HG02798 (cell line): ENCODE data around the gene SCAF8.
A peak's percentile ranks its signal among the peaks of the same experiment; 100 is the strongest.
"Not testable (repeated sequence)": the region's sequence is repeated elsewhere in the genome, so short reads cannot be mapped to it uniquely, and the experiment has no call there.

Source experiments
- ATAC-seq: cut with Tn5 transposase; IDR thresholded peaks from one replicate; pipeline ENCODE4 v1.9.1; 2021; ENCODE audit warnings: mild to moderate bottlenecking; ENCODE audit not compliant: unreplicated experiment, poor library complexity

SCAF8 gene, protein sequence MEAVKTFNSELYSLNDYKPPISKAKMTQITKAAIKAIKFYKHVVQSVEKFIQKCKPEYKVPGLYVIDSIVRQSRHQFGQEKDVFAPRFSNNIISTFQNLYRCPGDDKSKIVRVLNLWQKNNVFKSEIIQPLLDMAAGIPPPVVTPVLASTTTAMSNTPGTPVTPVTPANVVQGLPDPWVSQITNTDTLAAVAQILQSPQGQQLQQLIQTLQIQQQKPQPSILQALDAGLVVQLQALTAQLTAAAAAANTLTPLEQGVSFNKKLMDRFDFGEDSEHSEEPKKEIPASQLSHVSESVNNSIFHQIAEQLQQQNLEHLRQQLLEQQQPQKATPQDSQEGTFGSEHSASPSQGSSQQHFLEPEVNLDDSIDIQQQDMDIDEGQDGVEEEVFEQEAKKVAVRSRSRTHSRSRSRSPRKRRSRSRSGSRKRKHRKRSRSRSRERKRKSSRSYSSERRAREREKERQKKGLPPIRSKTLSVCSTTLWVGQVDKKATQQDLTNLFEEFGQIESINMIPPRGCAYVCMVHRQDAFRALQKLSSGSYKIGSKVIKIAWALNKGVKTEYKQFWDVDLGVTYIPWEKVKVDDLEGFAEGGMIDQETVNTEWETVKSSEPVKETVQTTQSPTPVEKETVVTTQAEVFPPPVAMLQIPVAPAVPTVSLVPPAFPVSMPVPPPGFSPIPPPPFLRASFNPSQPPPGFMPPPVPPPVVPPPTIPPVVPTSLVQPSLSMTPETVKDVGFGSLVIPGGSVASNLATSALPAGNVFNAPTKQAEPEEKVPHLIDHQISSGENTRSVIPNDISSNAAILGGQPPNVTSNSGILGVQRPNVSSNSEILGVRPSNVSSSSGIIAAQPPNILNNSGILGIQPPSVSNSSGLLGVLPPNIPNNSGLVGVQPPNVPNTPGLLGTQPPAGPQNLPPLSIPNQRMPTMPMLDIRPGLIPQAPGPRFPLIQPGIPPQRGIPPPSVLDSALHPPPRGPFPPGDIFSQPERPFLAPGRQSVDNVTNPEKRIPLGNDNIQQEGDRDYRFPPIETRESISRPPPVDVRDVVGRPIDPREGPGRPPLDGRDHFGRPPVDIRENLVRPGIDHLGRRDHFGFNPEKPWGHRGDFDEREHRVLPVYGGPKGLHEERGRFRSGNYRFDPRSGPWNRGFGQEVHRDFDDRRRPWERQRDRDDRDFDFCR (N-terminal part only)

DNA sequence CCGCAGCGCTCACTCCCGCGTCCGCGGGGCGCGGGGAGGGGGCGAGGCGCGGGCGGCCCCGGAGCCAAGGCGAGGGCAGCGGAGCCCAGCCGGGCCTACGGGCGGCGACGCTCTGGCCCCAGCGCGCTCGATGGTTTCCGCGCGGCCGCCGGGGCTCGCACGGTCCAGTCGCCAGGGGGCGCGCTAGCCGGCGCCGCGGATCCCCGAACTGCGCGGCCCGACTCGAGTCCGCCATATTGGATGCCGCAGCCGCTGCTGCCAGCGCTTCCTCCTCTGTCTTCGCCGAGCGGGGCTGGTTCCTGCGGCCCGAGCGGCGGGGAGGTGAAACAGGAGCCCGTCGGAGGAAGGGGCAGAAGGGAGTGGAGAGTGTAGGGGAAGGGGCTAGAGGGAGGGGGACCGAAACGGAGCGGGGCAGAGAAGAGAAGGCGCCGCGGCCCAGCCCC is at the start of gene SCAF8:
Gene SCAF8 (plus strand): TSS at position 234 of the 443 bp plus-strand sequence. CDS start 485 bp downstream, outside the sequence.
- peak; percentile 85 for ATAC-seq

DNA sequence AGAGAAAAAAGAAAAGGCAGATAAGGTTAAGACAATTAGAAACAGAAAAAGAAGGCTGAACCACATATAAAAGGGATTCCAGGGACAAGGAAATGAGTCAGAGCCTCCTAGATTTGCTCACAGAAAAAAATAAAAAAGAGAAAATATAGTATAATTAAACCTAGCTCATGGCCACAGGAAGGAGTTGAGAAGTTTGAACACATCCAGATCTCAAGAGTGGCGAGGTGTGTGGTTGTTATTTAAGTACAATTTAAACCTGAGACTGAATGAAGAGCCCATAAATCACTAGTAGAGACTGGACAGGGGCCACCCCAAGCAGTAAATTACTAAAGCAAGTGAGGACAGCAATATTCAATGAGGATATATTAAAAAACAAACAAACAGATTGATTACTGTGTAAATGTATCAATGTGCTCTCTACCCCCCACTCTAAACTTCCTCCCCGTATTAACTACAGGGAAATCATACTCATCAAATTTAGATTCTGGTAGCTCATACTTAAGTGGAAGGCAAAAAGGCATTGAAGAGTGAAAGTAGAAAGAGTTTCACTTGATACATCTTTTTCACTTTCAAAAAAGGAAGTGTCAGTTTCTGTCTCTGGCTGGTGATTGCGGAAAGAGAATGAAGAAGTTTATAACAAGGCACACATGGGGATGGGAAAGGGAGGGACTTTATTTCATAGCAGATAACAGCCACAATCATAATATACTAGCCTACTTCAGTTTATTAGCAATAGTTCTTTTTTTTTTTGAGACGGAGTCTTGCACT is 49.3 kb upstream of the SCAF8 start:
- ATAC-seq: peak; percentile 74

DNA sequence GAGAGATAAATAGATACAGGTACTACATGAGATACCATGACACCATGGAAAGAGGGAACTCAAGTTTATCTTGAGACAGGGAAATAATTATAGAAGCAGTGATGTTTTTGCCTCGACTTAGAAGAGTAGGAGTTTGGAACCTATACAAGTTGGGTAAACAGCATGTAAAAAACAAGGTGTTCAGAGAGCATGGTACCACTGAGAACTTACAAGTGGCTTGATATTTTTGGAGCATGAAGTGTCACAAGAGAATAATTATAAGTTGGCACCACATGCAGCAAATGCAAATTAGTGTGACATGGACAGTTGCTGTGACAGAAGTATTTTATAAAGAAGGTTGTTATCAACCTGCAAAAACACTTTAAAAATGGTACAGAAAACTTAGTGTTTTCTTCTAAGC is 47.1 kb upstream of the SCAF8 start:
- ATAC-seq: no peak

DNA sequence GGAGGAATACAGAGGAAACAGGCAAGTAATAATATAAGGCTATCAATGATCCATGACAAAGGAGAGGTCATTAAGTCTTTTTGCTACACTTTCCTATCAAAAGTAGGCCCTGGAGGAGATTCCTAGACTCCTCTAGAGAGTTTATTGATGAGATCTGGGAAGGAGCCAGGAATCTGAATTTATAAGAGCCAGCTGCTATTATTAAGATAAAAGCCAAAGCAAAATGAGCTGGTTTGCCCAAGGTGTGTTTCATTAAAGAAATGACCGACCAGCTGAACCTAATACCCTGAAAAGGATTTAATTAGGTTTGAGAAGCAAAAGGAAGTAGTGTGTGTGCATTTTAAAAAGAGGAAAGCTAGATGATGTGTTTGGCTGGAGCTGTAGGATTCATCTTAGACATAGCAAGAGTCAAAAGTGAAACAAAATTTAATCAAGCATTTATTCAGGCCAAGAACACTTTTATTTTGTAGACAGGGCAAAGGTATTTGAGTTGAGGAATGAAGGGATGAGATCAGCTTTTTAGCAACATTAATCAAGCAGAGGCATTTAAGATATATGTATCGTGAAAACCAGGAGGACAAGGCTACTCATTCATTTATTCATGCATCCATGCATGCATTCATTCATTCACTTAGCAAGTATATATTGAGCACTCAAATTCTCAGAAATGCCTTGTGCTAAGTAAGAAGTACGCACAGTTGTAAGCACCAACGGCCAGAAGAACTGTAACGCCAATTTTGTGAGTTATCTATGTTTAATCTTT is 43.5 kb upstream of the SCAF8 start:
- no peak for ATAC-seq

DNA sequence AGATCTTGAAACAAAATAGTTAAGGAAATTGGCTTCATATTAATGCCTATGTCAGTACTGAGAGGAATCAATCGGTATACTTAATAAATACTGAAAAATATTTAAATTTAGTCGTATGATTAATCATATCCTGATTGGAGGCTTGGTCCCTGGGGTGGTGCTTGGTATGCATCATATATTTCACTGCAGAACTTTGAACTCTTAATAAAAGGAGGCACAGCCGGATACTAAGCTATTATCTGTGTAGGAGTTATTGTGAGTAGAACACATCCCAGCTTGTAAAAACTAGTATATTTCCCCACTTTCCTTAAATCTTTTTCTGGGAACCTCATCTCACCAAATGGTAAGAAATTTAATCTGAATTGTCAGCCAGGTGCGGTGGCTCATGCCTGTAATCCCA is 42.4 kb upstream of the SCAF8 start:
- no peak for ATAC-seq

DNA sequence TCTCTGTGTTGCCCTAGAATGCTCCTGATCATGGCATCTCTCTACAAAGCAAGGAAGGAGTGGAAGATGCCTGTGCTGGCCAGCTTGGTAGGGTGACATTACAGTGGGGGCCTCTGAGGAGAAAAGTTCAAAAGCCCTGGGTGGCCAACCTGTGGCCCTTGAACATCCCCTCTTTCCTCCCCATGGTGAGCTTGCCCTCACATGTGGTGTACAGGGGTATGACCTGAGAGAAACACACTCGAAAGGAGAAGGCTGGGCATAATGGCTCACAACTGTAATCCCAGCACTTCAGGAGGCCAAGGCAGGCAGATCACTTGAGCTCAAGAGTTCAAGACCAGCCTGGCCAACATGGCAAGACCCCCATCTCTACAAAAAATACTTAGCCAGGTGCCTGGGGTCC is 36.6 kb upstream of the SCAF8 start:
- no peak for ATAC-seq

DNA sequence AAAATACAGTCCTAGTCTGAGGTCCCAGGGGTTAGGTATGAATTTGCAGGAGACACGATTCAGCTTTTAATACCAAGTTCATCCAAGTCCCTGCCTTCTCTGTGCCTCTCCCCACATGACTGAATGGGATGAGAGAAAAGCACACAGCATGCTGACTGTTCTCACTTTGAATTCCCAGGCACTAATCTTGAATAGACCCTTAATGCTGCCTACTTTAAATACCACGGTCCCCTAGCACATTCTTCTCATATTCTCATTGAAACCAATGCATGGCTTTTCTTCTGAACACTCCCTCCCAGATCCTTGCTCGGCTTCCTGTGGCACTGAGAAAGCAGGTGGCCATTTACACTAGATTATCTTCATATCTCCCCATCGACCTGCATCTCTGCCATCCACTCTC is 30.1 kb upstream of the SCAF8 start:
- no peak for ATAC-seq

DNA sequence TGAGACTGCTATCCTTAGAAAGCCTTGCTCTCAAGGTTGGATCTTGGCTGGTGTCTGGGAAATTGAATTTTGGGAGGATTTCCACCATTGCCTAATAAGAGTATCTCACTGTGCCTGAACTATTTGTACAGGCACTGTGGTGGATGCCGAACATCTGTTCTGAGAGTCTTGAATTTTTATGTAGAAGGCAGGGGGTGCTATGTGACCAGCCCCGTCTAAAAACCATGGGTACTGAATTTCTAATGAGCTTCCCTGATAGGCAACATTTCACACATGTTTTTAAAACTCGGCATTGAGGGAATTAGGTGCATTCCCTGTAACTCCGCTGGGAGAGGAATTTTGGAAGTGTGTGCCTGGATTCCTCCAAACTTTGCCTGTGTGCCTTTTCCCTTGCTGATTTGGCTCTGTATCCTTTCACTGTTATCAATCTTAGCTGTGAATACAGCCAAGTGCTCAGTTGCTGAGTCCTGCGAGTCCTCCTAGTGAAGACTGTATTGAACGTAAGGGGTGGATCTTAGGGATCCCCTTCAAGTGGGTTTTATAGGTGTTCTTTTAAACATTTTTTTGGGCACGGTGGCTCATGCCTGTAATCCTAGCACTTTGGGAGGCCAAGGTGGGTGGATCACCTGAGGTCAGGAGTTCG is 27.6 kb upstream of the SCAF8 start:
- ATAC-seq: no peak

DNA sequence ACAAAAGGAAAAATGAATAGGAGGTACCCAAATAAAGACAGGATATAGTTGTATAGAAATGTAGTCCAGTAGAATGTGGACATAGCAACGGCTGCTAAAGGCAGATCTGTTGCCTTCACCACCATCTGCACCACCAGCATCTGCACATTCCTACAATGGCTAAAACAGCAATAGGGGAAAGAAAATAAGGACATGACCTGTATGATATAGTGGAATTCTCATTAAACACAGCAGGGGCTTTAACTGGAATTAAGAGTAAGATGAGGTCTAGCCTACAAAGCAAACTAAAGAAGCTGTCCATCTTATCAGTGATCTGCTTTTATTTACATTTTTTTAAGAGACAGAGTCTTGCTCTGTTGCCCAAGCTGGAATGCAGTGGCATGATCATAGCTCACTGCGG is 26.8 kb upstream of the SCAF8 start:
- ATAC-seq: no peak

DNA sequence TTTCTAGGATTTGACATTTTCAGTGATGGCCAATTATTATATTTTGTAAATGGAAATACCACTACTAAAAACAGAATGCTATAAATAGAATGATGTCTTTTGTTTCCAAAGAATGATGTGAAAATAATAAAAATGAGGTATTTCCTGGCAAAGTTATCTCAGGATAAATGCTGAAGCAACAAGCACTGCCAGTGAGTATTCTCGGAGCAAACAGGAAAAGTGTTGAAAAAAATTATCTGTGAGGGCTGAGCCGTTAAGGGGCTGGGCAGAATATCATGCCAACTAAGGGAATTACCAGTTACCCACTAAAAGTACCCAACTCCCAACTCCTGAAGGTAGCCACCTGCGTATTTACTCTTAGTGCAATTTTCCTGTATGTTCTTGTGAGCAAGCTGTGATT is 23.6 kb upstream of the SCAF8 start:
- ATAC-seq: no peak

DNA sequence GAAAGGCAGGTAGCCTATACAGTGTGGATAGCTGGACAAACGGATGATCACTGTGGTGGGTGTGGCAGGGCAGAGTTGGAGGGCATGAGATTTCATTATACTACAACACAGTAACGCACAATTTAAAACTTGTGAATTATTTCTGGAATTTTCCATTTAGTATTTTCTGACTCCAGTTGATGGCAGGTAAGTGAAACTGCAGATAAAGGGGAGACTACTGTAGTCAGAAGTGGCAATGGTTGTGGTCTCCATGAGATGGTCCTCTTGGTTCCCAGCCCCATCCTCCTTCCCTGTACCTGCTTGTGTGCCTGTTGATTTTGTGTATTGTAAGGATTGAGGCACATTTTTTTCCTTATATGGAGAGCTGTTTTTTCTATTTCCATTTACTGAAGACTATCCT is 22.5 kb upstream of the SCAF8 start:
- ATAC-seq: no peak

DNA sequence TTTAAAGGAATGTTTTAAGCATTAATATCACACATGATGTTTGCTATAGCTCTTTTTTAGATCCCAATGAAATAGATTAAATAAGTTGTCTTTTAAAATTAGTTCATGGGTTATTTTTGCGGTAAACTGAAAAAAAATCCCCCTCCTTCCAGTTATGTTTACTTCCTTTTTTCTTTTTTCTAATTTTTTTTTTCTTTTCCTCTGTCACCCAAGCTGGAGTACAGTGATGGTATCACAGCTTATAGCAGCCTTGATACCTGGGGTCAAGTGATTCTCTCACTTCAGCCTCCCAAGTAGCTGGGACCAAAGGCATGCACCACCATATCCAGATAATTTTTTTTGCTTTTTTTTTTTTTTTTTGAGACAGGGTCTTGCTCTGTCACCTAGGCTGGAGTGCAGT is 17.8 kb upstream of the SCAF8 start:
- no peak for ATAC-seq

DNA sequence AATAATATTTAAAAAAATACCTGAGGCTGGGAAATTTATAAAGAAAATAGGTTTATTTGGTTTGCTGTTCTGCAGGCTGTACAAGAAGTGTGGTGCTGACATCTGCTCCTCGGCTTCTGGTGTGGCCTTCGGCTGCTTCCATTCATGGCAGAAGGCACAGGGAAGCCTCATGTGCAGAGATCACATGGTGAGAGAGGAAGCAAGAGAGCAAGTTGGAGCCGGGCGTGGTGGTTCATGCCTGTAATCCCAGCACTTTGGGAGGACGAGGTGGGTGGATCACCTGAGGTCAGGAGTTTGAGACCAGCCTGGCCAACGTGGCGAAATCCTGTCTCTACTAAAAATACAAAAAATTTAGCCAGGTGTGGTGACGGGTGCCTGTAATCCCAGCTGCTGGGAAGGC is 16.9 kb upstream of the SCAF8 start:
- ATAC-seq: not testable (repeated sequence)

DNA sequence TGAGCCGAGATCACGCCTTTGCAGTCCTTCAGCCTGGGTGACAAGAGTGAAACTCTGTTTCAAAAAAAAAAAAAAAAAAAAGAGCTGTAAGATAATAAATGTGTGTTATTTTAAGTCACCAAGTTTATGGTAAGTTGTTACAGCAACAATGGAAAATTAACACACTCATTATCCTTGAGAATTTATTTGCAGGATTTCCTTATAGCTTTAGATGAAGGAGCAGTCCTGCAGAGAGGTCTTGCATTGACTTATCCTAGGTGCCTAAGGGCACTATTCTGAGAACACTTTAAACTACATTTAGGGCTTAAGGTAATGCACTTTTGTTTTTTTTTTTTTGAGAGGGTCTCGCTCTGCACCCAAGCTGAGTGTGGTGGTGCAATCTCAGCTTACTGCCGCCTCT is 13.8 kb upstream of the SCAF8 start:
- no peak for ATAC-seq

DNA sequence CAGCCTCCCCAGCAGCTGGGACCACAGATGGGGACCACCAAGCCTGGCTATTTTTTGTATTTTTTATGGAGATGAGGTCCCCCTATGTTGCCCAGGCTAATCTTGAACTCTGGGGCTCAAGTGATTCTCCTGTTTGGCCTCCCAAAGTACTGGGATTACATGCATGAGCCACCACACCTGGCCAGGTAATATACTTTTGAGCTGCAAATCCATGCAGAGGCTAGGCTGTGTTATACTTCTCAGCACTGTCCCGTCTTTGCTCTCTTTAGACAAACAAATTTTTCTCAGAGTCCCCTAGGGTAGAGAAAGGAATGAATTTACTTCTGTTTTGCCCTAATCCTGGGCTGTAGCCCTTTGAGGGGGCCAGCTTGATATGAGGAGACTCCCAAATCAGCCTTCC is 13.4 kb upstream of the SCAF8 start:
- no peak for ATAC-seq

DNA sequence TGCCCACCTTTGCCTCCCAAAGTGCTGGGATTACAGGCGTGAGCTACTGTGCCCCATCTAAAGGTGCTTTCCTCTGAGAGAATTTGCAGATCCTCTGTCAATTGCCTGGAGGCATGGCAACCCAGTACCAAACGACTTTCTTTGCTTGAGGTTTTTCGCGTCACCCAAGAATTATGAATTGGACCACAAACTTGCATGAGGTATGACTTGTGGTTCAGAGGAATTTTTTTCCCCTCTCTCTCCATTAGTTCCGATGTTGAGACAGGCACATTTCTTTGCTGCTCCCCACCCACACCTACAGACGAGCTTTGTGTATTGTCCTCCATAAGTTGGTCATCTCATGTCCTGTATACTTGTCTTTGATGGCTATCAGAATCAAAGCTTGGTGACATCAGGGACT is 11.8 kb upstream of the SCAF8 start:
- ATAC-seq: no peak

DNA sequence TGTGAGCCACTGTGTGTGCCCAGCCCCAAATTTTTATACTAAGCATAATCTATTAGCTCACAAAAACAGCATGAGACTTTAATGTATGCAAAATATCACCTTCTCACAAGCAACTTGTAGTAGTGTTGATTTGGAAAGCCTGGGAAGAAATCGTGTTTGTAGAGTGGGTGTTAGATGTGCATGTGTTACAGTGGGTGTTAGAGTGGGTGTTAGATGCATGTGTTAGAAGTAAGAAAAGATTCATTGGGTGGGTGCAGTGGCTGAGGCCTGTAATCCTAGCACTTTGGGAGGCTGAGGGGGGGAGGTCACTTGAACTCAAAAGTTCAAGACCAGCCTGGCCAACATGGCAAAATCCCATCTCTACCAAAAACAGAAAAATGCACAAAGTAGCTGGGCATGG is 6.3 kb upstream of the SCAF8 start:
- ATAC-seq: no peak

DNA sequence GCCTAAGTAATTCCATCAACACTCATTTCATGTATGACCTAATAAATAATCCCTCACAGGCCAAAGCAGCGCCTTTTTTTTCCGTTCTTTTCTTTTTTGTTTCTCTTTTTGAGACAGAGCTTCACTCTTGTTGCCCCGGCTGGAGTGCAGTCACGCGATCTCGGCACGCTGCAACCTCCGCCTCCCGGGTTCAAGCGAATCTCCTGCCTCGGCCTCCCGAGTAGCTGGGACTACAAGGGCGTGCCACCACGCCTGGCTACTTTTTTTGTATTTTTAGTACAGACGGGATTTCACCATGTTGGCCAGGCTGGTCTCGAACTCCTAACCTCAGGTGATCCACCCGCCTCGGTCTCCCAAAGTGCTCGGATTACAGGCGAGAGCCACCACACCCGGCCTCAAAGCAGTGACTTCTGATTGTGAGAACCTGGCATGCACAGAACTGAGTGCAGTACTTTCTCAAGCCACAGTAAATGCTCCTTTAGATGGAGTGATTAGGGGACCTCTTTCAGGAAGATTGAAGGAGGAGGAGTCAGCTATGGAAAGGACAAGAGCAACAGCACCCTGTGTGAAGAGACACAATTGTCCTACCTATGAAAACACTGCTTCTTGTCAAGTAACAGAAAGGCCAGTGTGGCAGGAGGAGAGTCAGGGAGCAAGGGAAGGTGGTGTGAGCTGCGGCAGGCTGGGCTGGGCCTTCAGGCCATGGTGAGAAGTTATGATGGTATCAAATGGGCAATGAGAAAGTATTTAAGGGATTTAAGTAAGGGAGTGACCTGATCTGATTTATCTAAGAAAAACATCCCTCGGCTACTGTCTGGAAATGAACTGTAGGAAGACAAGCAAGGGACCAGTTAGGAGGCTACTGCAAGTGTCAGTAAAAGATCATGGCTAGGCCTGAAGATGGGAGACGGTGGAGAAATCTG is 1.7 kb upstream of the SCAF8 start:
- ATAC-seq: no peak
